ENCODE measurements around the gene FBF1. TPM values are rescaled to one million over a fixed set of nuclear protein-coding genes. Genes with fewer than 3 reads are reported as not detected.
"Not testable (repeated sequence)": the region's sequence is repeated elsewhere in the genome, so short reads cannot be mapped to it uniquely, and the experiment has no call there.

FBF1 gene
- total RNA-seq, 1 experiment from 2014 or later: 15.2 TPM

DNA sequence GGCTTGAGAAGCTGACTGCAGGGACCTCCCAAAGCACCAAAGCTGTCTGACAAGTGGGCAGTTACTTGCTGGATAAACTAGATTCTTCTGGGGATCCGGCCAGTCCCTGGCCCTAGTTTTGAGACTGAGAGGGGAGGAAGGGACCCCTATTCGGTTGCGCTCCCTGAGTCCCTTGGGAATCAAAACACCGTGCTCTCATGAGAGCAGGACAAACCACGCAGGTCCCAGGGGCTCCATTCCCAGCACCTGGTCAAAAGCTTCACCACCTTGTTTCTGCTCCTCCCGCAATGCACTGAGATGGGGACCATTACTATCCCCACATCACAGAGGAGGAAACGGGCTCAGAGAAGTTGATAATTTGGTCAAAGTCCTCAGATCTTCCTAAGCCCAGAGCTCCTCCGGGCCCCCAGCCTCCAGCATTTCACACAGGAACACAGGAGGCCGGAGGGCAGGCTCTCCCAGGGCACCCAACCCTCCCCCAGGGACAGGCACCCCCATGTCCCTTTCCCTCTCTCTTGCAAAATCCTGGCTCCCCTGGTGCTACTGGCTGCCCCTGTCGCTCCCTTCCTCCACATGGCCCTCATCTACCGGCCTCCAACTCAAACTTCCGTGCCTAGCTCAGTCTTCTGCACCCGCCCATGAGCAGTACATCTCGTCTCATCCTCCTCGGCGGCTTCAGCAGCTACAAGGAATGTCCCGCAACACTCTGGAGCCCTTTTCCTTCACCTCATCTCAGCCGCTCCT lies 47.4 kb downstream of the FBF1 start:
- H3K9me3 ChIP-seq: no peaks in the 10 kb centered on the region
- no peaks in the 10 kb centered on the region for H3K27me3 ChIP-seq
- no peak overlapping the region for H3K4me3 ChIP-seq
- DNase-seq: no peak
- peaks cover 58% of the 10 kb centered on the region for H3K36me3 ChIP-seq

DNA sequence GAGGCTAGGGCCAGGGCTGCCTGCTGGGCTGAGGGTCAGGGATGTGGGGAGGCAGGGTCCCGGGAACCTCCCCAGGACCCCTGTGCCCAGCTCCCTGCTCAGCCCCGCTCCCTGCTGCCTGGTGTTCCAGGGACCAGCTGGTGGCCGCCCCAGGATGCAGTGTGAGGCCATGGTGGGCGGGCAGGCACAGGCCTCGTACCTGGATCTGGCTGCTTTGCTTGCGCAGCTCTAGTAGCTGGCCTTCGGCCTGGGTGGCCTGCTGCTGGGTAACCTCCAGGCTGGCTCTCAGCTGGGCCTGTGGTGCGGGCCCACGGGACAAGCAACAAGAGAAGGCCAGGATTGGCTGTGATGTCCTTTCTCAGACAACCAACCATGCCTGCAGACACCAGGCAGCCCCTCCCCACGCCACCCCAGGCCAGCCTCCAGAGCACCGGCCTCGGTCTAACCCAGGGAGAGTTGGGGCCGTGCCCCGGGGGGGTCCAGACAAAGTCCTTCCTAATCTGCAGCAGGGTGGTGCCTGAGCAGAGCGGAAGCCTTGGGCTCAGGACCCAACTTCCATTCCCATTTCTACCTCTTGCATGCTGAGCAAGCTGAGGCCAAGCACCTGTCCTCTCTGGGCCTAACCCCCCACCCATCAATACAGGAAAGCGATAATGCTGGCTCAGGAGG lies 48.2 kb downstream of the FBF1 start:
- Histone ChIP-seq H3K27me3 (no peaks in the 10 kb centered on the region), H3K9me3 (no peaks in the 10 kb centered on the region), H3K4me3 (no peak overlapping the region), H3K36me3 (peaks cover 53% of the 10 kb centered on the region)
- no peak for DNase-seq

DNA sequence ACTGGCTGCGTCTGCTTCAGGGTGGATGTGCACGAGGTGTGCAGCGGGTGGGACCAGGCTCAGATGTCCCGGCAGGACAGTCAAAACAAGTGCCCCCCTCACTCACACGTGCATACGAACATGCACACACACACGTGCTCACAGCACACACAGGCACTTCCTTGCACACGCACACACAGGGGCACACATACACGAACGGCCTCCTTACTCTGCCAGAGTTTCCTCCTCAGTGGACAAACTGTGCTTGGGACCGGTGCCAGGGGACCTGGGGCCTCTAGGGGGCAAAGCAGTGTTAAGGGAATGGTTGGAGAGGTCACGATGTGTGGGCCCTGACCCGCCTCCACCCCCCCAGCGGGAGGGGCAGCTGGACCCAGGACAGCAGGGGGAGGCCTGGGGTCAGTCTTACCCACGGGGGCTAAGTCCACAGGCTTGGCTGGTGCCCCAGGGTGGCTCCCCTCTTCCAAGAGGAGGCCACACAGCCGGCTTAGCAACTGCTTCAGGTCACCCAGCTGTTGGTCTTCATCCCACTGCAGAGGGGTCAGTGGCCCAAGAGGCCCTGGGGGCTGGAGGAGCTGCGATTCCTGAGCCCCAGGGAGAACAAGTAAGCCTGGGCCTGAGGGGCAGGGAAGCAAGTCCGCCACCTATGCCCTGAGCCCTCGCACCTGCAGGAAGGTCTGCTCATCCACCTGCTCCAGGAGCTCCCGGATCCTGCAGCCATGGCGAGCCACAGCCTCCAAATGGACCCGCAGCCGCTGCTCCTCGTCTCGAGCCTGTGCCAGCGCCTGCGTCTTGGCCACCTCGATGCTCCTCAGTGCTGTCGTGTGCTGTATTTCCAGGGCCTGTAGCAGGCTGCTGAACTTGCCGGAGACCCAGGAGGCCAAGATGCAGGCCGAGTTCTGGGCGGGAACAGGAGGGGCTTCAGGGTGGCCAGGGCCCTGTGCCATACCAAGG lies 49.0 kb downstream of the FBF1 start:
- Histone ChIP-seq H3K9me3 (no peaks in the 10 kb centered on the region), H3K36me3 (peaks cover 48% of the 10 kb centered on the region), H3K4me3 (no peak overlapping the region), H3K27me3 (no peaks in the 10 kb centered on the region)
- no peak for DNase-seq

DNA sequence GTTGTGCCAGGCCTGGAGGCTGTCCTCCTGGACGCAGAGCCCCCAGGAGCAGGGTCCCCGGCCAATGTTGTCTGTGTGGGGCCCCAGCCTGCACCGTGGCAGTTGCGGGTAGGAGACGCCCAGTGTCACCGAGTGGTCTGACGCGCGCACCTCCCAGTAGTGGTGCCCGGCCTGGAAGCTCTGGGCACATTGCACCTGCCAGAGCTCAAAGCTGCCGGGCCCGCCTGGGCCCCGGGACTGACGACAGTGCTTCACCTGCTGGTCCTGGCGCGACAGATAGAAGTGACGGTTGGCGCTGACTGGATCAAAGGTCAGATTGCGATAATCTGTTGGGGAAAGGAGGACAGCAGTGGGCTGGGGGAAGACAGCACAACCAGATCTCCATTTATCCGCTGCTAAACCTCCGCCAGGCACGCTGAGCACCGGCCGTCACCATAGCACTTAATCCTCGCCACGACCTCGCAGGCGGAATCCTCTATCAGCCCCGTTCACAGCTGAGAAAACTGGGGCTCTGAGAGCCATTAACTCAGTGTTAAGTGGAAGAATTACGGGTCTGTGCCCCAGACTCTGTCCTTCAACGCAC lies 49.7 kb downstream of the FBF1 start:
- no peak for DNase-seq

DNA sequence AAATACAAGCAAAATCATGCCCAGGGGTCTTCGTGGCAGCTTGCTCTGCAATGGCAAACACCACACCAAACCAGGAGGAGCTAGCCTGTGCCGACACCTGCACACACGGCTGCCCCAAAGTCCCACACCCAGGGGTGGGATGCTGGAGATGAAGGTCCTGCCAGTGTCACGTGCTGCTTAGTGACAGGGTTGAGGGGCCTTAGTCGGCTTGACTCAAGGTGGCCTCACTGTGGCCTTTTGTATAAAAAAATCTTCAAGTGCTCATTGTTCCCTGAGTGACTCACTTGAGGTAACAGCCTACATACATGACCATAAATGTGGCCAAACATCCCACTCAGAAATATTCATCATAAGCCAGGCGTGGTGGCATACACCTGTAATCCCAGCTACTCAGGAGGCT lies 51.4 kb downstream of the FBF1 start:
- peaks cover 35% of the 10 kb centered on the region for H3K36me3 ChIP-seq
- DNase-seq: no peak
- H3K4me3 ChIP-seq: no peak overlapping the region
- H3K9me3 ChIP-seq: no peaks in the 10 kb centered on the region
- H3K27me3 ChIP-seq: no peaks in the 10 kb centered on the region

More for the DNA sequence above, 49.7 kb downstream of the FBF1 start:
- peaks cover 48% of the 10 kb centered on the region for H3K36me3 ChIP-seq
- H3K27me3 ChIP-seq: no peaks in the 10 kb centered on the region
- H3K4me3 ChIP-seq: no peak overlapping the region
- H3K9me3 ChIP-seq: no peaks in the 10 kb centered on the region

DNA sequence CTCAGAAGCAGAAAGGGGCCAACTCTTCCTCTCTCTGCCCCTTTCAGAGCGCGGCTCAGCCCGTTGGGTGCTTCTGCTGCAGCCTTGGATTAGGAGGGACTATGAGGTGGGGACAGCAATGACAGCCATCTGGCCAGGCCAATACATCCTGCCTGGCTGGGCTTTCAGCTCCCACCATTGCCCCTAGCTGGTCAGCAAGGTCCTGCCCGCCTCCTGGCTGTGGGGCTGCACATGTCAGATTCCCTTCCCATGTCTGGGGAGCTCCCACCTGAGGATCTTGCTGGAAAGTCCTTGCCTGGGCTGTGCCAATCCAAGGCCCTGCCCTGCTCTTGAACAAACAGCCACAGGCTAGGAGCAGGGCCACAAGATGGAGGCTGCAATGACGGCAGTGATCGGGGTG lies 52.4 kb downstream of the FBF1 start:
- H3K9me3 ChIP-seq: no peaks in the 10 kb centered on the region
- H3K27me3 ChIP-seq: no peaks in the 10 kb centered on the region
- no peak overlapping the region for H3K4me3 ChIP-seq

DNA sequence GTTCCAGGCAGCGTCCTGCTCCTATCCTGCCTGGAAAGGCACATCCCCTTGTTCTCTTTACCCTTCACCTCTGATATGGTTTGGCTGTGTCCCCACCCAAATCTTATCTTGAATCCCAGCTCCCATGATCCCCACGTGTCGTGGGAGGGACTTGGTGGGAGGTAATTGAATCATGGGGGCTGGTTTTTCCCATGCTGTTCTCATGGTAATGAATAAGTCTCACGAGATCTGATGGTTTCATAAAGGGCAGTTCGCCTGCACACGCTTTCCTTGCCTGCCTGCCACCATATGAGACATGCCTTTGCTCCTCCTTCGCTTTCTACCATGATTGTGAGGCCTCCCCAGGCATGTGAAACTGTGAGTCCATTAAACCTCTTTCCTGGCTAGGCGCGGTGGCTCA lies 55.0 kb downstream of the FBF1 start:
- not testable (repeated sequence) for H3K27me3 ChIP-seq, H3K4me3 ChIP-seq, H3K9me3 ChIP-seq, DNase-seq
- peaks cover 14% of the 10 kb centered on the region for H3K36me3 ChIP-seq

More for the DNA sequence above, 52.4 kb downstream of the FBF1 start:
- peaks cover 34% of the 10 kb centered on the region for H3K36me3 ChIP-seq
- DNase-seq: no peak

DNA sequence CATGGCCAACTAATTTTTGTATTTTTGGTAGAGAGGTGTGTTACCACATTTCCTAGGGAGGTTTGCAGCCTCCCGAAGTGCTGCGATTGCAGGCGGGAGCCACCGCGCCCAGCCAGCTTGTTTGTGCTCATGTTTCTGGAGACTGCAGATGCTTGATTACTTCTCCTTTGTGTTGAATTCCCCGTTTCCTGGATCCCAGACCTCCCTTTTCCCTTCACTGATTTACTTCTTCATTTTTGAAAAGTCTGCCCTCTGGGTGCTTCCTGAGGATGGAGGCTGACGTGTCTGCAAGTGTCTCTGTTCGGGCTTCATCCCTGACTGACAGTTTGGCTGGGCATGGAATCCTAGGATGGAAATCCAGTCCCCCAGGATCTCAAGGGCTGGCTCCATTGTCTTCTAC lies 55.4 kb downstream of the FBF1 start:
- Histone ChIP-seq H3K36me3 (peaks cover 11% of the 10 kb centered on the region), H3K4me3 (no peak overlapping the region), H3K27me3 (no peaks in the 10 kb centered on the region), H3K9me3 (no peaks in the 10 kb centered on the region)
- DNase-seq: no peak

DNA sequence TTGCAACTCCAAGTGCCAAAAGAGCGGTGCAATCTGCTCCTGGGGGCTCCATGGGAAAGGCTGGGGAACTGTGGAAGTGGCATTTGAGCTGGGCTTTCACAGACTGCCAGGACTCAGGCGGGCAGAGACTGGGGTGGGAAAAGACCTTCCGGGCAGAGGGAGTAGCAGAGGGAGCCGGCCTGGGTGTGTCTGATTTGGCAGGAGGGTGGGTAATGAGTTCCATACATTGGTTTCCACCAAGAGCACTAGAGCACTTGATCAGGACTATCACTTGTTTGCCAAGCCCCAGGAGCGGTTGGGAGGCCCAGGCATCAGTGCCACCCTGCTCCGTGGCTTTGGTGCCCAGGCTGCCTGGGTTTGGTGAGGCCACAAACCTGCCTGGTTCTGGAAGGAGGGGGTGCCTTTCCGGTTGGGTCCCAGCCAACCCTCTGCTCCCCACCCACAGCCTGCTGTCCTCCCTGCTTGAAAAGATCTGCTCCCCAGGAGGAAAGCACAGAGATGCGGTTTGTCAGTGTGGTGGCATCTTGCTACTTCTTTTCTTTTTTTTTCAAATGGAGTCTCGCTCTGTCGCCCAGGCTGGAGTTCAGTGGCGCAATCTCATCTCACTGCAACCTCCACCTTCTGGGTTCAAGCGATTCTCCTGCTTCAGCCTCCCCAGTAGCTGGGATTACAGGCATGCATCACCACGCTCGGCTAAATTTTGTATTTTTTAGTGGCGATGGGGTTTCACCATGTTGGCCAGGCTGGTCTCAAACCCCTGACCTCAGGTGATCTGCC lies 59.0 kb downstream of the FBF1 start:
- Histone ChIP-seq H3K4me3 (no peak overlapping the region), H3K9me3 (no peaks in the 10 kb centered on the region), H3K36me3 (no peaks in the 10 kb centered on the region; the same call in 1 of the 2 replicates), H3K27me3 (no peaks in the 10 kb centered on the region)
- DNase-seq: no peak

DNA sequence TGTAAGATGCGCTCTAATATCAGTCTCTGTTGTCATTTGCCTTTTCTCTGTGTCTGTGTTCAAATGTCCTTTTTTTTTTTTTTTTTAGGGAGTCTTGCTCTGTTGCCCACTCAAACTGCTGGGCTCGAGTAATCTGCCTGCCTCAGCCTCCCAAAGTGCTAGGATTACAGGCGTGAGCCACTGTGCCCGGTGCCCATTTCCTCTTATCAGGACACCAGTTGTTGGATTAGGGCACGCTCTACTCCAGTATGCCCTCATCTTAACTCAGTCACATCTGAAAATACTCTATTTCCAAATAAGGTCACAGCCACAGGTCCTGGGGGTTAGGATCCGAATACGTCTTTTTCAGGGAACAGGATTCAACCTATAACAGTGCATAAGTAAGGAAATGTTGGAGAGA lies 60.6 kb downstream of the FBF1 start:
- H3K4me3 ChIP-seq: no peak overlapping the region
- H3K9me3 ChIP-seq: no peaks in the 10 kb centered on the region
- no peak for DNase-seq
- H3K36me3 ChIP-seq: peaks cover 13% of the 10 kb centered on the region
- H3K27me3 ChIP-seq: no peaks in the 10 kb centered on the region

DNA sequence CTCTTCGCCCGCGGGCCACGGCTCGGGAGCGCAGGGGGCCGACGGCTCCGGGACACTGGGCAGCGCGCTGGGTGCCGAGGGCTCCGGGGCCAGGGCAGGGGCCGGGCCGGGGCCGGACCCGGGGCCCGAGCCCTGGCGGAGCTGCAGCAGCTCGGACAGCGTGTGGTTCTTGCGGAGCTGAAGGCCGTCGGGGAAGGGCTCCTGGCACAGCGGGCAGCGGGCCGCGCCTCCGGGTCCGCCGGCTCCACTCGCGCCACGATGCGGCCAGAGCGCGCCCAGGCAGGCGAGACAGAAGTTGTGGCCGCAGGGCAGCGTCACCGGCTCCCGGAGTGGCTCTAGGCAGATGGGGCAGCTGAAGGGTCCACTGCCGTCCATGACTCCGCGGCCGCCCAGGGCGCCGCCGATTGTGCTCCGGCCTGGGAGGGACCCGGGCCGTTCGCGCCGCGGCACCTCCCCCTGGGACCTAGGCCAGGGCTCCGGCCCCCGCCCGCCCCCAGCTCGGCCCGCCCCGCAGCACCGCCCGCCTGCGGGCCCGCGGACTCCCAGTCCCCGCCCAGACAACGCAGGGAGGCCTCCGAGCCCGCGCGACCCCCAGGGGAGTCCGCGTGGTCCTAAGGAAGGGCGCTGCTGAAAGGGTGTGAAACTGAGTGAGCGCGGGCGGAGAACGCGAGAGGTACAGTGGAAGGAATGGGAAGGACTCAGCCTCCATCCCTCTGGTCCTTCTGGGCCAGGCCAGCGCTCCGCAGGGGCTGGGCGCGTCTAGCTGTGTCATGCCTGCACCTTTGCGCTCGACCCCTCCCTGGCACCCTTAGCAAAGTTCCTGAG lies 62.5 kb downstream of the FBF1 start, which contains the start of gene TRIM47:
Gene TRIM47 (minus strand): TSS at position 408 of the 825 bp plus-strand sequence. CDS start 33 bp downstream, at position 375.
- Histone ChIP-seq H3K27me3 (no peaks in the 10 kb centered on the region), H3K9me3 (no peaks in the 10 kb centered on the region), H3K4me3 (peak within 1 kb of the TSS; percentile 59), H3K36me3 (peaks cover 24% of the 10 kb centered on the region)
- peak; percentile 77 for DNase-seq

DNA sequence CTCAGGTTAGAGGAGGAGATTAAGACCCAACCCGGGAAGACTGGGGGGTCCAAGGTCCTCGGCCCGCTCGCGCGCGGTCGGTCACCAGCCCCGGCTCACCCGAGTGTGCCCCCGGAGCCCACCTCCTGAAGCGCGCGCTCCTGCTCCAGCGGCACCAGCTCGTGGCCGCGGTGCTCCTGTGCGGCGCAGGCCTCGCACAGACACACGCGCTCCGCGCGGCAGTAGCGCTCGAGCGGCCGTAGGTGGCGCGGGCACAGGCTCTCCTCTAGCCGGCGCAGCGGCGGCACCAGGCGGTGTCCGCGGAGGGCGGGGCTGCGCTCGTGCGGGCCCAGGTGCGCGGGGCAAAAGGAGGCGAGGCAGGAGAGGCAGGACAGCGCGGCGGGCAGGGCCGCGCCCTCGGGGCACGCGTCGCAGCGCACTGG lies 63.1 kb downstream of the FBF1 start:
- H3K36me3 ChIP-seq: peaks cover 24% of the 10 kb centered on the region
- no peaks in the 10 kb centered on the region for H3K9me3 ChIP-seq
- H3K4me3 ChIP-seq: peak overlapping the region; percentile 59
- peak; percentile 79 for DNase-seq
- H3K27me3 ChIP-seq: no peaks in the 10 kb centered on the region

DNA sequence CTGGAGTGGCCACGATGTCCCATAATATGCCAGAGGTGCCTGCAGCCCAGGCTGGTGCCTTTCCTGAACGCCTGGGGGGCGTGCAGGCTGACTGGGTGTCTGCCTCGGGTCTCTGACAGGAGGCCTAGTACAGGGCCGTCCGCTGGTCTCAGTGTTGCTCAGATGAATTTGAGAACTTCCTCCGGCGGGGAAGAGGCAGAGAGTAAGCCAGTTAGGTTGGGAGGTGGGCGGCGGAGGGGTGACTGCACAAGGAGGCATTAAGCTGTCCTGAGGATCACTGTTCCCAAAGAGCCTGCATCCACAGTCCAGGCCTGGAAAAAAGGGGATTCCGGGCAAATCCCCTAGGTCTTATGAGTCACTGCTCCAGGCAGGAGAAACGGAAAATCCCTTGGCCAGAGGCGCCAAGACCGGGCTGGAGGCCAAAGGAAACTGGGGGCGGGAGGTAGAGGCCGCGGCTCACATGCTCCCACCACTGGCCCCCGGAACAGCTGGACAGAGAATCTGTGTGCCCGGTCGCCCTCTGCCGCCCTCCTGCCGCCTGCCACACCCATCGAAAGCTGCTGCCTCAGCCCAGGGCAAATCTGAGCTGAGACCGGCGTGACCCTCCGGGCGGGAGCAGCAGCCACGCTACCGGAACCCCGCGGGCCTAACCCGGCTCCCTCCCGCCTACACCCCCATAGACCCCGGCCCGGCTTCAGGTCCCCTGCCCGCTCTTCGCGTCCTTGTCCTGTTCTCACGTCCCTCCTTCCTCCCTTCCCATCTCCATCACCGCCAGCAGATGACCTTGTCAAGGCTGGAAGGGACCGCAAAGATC lies 63.7 kb downstream of the FBF1 start:
- H3K9me3 ChIP-seq: no peaks in the 10 kb centered on the region
- peaks cover 24% of the 10 kb centered on the region for H3K36me3 ChIP-seq
- DNase-seq: peak; percentile 99
- no peaks in the 10 kb centered on the region for H3K27me3 ChIP-seq
- H3K4me3 ChIP-seq: peak overlapping the region; percentile 59

DNA sequence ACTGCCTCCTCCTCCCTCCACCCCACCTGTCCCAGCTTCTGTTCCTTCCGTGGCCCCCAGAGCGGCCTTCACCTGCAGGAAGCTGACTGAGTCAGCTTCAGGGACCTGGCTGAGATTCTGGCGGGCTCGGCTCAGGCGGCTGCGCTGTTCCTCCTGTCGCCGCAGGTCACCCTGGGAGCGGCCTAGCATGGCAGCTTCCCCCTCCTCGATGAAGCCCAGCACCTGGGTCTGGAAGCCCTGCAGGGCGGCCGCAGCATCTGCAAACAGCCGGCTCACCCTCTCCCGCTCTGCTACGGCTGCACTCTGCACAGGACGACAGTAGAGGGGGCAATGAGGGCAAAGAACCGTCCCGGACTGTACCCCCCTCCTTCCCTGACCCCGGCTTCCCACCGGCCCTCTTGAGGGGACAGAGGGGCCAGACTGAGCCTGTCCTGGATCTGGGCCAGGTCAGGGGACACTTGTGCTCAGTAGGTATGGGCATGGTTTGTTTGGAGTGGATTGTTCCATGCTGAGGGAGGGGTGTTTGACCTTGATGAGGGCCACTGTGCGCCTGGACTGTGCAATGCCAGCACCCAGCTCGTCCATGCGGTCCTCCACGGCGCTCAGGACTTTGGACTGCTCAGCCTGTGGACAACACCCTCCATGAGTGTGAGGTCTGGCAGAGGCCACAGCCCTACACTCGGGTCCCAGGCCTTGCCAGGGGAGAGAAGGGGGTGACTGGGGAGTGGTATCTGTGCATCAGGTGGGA lies 64.5 kb downstream of the FBF1 start:
- H3K4me3 ChIP-seq: peak overlapping the region; percentile 59
- no peaks in the 10 kb centered on the region for H3K9me3 ChIP-seq
- no peaks in the 10 kb centered on the region for H3K27me3 ChIP-seq
- peaks cover 24% of the 10 kb centered on the region for H3K36me3 ChIP-seq
- no peak for DNase-seq
